Activated naive CD4-positive, alpha-beta T cell treated with anti-CD3 and anti-CD28 coated beads, Interleukin-2, amount 10 ng/mL, durations not matched to agents 7 days and 5 days (primary cell): ENCODE data around the gene CD84.
"Not testable (repeated sequence)": the region's sequence is repeated elsewhere in the genome, so short reads cannot be mapped to it uniquely, and the experiment has no call there.

Source experiments
- CTCF ChIA-PET: fragments of 350-600 bp; sonication (Branson Sonifier 250); formaldehyde crosslinking; loops from one replicate; lab custom pipeline; 2021; ENCODE audit warnings: antibody characterized with exemption; lab: Charles Lee
- DNase-seq: peaks from one replicate; pipeline ENCODE4 v3.0.0-alpha.2; 2020
- H3K27ac Mint-ChIP-seq: one replicate; pipeline ENCODE4 v1.8.0; 2021; ENCODE audit warnings: mild to moderate bottlenecking, moderate library complexity, mixed read lengths
- H3K27me3 Mint-ChIP-seq: one replicate; pipeline ENCODE4 v1.8.0; 2021; ENCODE audit warnings: mild to moderate bottlenecking, mixed read lengths
- H3K36me3 Mint-ChIP-seq: one replicate; pipeline ENCODE4 v1.8.0; 2021; ENCODE audit warnings: mixed read lengths
- H3K4me1 Mint-ChIP-seq: one replicate; pipeline ENCODE4 v1.8.0; 2021; ENCODE audit warnings: mixed read lengths
- H3K4me3 Mint-ChIP-seq: one replicate; pipeline ENCODE4 v1.8.0; 2021; ENCODE audit warnings: mild to moderate bottlenecking, moderate library complexity, mixed read lengths
- H3K9me3 Mint-ChIP-seq: one replicate; pipeline ENCODE4 v1.8.0; 2021; ENCODE audit warnings: mixed read lengths

The CD84 gene

GRCh38 chr1:160606611-160607010, 27.3 kb upstream of the CD84 start:
- Mint-ChIP-seq H3K36me3 (peaks cover 71% of the 10 kb centered on the region), H3K9me3 (peaks cover 28% of the 10 kb centered on the region), H3K4me1 (peaks cover 45% of the 10 kb centered on the region), H3K4me3 (no peak overlapping the region), H3K27me3 (no peaks in the 10 kb centered on the region), H3K27ac (peak overlapping the region; percentile 77)
- DNase-seq: no peak
- CTCF ChIA-PET: interaction anchor here (0.6 to 12.9 kb wide), 30 partner anchors 11 to 315 kb away, joined by 3 to 308 read pairs (median 5); partner anchors contain the start of genes NCSTN and SLAMF6

GRCh38 chr1:160605792-160606479, 26.6 kb upstream of the CD84 start:
- Mint-ChIP-seq H3K4me3 (no peak overlapping the region), H3K27me3 (no peaks in the 10 kb centered on the region), H3K9me3 (peaks cover 33% of the 10 kb centered on the region), H3K36me3 (peaks cover 68% of the 10 kb centered on the region), H3K27ac (peak overlapping the region; percentile 58), H3K4me1 (peaks cover 43% of the 10 kb centered on the region)
- DNase-seq: no peak
- CTCF ChIA-PET: interaction anchor here (1.0 to 12.9 kb wide), 27 partner anchors 10 to 314 kb away, joined by 3 to 308 read pairs (median 5); partner anchors contain the start of gene SLAMF6

GRCh38 chr1:160605205-160605604, 25.9 kb upstream of the CD84 start:
- no peaks in the 10 kb centered on the region for H3K27me3 Mint-ChIP-seq
- peaks cover 41% of the 10 kb centered on the region for H3K4me1 Mint-ChIP-seq
- H3K27ac Mint-ChIP-seq: peak overlapping the region; percentile 58
- DNase-seq: no peak
- peaks cover 38% of the 10 kb centered on the region for H3K9me3 Mint-ChIP-seq
- H3K4me3 Mint-ChIP-seq: no peak overlapping the region
- H3K36me3 Mint-ChIP-seq: peaks cover 64% of the 10 kb centered on the region
- CTCF ChIA-PET: interaction anchor here (0.9 to 12.9 kb wide), 15 partner anchors 14 to 520 kb away, joined by 3 to 308 read pairs (median 4); no protein-coding TSS in a partner anchor

- Mint-ChIP-seq H3K36me3 (peaks cover 24% of the 10 kb centered on the region), H3K27ac (no peak overlapping the region), H3K9me3 (peaks cover 31% of the 10 kb centered on the region), H3K4me1 (no peaks in the 10 kb centered on the region), H3K27me3 (no peaks in the 10 kb centered on the region), H3K4me3 (no peak overlapping the region)
- CTCF ChIA-PET: interaction anchor here (0.8 to 1.6 kb wide), 3 partner anchors 9 to 48 kb away, joined by 3 to 5 read pairs (median 3); no protein-coding TSS in a partner anchor
- no peak for DNase-seq
These were observed 18.4 kb upstream of the CD84 start for GRCh38 chr1:160597705-160598104.

- Mint-ChIP-seq H3K9me3 (peaks cover 29% of the 10 kb centered on the region), H3K4me3 (no peak overlapping the region), H3K27ac (no peak overlapping the region), H3K4me1 (no peaks in the 10 kb centered on the region), H3K27me3 (no peaks in the 10 kb centered on the region), H3K36me3 (peaks cover 26% of the 10 kb centered on the region)
- CTCF ChIA-PET: interaction anchor here (1.6 kb wide), 1 partner anchor 47 kb away, joined by 3 read pairs; no protein-coding TSS in a partner anchor
- no peak for DNase-seq
These were observed 17.8 kb upstream of the CD84 start for GRCh38 chr1:160597051-160597450.

- H3K27me3 Mint-ChIP-seq: no peaks in the 10 kb centered on the region
- DNase-seq: no peak
These were observed 11.2 kb upstream of the CD84 start for GRCh38 chr1:160590488-160590887.

GRCh38 chr1:160588468-160588867, 9.2 kb upstream of the CD84 start:
- CTCF ChIA-PET: interaction anchor here (1.0 to 1.3 kb wide), 2 partner anchors 9 to 10 kb away, joined by 3 to 4 read pairs; no protein-coding TSS in a partner anchor
- Mint-ChIP-seq H3K4me3 (no peak overlapping the region), H3K27me3 (no peaks in the 10 kb centered on the region), H3K9me3 (peaks cover 9% of the 10 kb centered on the region), H3K4me1 (peaks cover 7% of the 10 kb centered on the region), H3K27ac (no peak overlapping the region), H3K36me3 (peaks cover 17% of the 10 kb centered on the region)
- DNase-seq: no peak

More at GRCh38 chr1:160590488-160590887, 11.2 kb upstream of the CD84 start:
- CTCF ChIA-PET: interaction anchor here (0.6 to 1.4 kb wide), 2 partner anchors 11 to 15 kb away, joined by 3 to 4 read pairs; partner anchors contain the start of gene CD84
- H3K27ac Mint-ChIP-seq: no peak overlapping the region
- no peak overlapping the region for H3K4me3 Mint-ChIP-seq
- H3K9me3 Mint-ChIP-seq: peaks cover 12% of the 10 kb centered on the region
- peaks cover 3% of the 10 kb centered on the region for H3K4me1 Mint-ChIP-seq
- peaks cover 17% of the 10 kb centered on the region for H3K36me3 Mint-ChIP-seq

GRCh38 chr1:160584784-160585183, 5.5 kb upstream of the CD84 start:
- H3K9me3 Mint-ChIP-seq: peaks cover 10% of the 10 kb centered on the region
- peaks cover 14% of the 10 kb centered on the region for H3K4me1 Mint-ChIP-seq
- no peak overlapping the region for H3K4me3 Mint-ChIP-seq
- no peaks in the 10 kb centered on the region for H3K27me3 Mint-ChIP-seq
- no peak for DNase-seq
- CTCF ChIA-PET: interaction anchor here (1.4 to 2.2 kb wide), 2 partner anchors 20 to 22 kb away, joined by 3 to 7 read pairs; no protein-coding TSS in a partner anchor
- H3K27ac Mint-ChIP-seq: no peak overlapping the region
- peaks cover 13% of the 10 kb centered on the region for H3K36me3 Mint-ChIP-seq

- H3K9me3 Mint-ChIP-seq: peaks cover 15% of the 10 kb centered on the region
- CTCF ChIA-PET, H3K27me3 Mint-ChIP-seq, DNase-seq, H3K4me3 Mint-ChIP-seq, H3K27ac Mint-ChIP-seq: not testable (repeated sequence)
- peaks cover 32% of the 10 kb centered on the region for H3K4me1 Mint-ChIP-seq
- H3K36me3 Mint-ChIP-seq: peaks cover 13% of the 10 kb centered on the region
These were observed 3.7 kb upstream of the CD84 start for GRCh38 chr1:160582976-160583375.

GRCh38 chr1:160581961-160582360, 2.7 kb upstream of the CD84 start:
- Mint-ChIP-seq H3K4me1 (peaks cover 42% of the 10 kb centered on the region), H3K9me3 (peaks cover 21% of the 10 kb centered on the region), H3K27me3 (no peaks in the 10 kb centered on the region), H3K27ac (no peak overlapping the region), H3K4me3 (no peak overlapping the region), H3K36me3 (peaks cover 16% of the 10 kb centered on the region)
- DNase-seq: no peak
- CTCF ChIA-PET: no interaction called here

GRCh38 chr1:160580221-160580812, 1.0 kb upstream of the CD84 start:
- Mint-ChIP-seq H3K4me1 (peaks cover 55% of the 10 kb centered on the region), H3K27me3 (no peaks in the 10 kb centered on the region), H3K36me3 (peaks cover 19% of the 10 kb centered on the region), H3K4me3 (no peak overlapping the region), H3K9me3 (peaks cover 21% of the 10 kb centered on the region), H3K27ac (no peak overlapping the region)
- CTCF ChIA-PET: interaction anchor here (0.7 to 1.3 kb wide), 2 partner anchors 24 to 37 kb away, joined by 3 read pairs; no protein-coding TSS in a partner anchor
- DNase-seq: no peak

- no peaks in the 10 kb centered on the region for H3K27me3 Mint-ChIP-seq
These were observed 638 bp downstream of the CD84 start for GRCh38 chr1:160578525-160579191.

GRCh38 chr1:160578175-160578524, 1.1 kb downstream of the CD84 start:
- peaks cover 14% of the 10 kb centered on the region for H3K9me3 Mint-ChIP-seq
- no peaks in the 10 kb centered on the region for H3K27me3 Mint-ChIP-seq
- H3K4me3 Mint-ChIP-seq: peak overlapping the region; percentile 80
- peaks cover 68% of the 10 kb centered on the region for H3K4me1 Mint-ChIP-seq
- no peak for DNase-seq
- H3K36me3 Mint-ChIP-seq: peaks cover 19% of the 10 kb centered on the region
- CTCF ChIA-PET: interaction anchor here (0.9 to 2.4 kb wide), 8 partner anchors 17 to 150 kb away, joined by 3 to 7 read pairs (median 4); no protein-coding TSS in a partner anchor
- H3K27ac Mint-ChIP-seq: peak overlapping the region; percentile 94

More at GRCh38 chr1:160578525-160579191, 638 bp downstream of the CD84 start:
- peak overlapping the region; percentile 80 for H3K4me3 Mint-ChIP-seq
- H3K4me1 Mint-ChIP-seq: peaks cover 64% of the 10 kb centered on the region
- peaks cover 21% of the 10 kb centered on the region for H3K36me3 Mint-ChIP-seq
- peak overlapping the region; percentile 94 for H3K27ac Mint-ChIP-seq
- no peak for DNase-seq
- peaks cover 16% of the 10 kb centered on the region for H3K9me3 Mint-ChIP-seq
- CTCF ChIA-PET: interaction anchor here (0.7 to 2.4 kb wide), 8 partner anchors 20 to 150 kb away, joined by 3 to 7 read pairs (median 4); no protein-coding TSS in a partner anchor
